ENCODE measurements around the gene SYN1.

The SYN1 gene

DNA sequence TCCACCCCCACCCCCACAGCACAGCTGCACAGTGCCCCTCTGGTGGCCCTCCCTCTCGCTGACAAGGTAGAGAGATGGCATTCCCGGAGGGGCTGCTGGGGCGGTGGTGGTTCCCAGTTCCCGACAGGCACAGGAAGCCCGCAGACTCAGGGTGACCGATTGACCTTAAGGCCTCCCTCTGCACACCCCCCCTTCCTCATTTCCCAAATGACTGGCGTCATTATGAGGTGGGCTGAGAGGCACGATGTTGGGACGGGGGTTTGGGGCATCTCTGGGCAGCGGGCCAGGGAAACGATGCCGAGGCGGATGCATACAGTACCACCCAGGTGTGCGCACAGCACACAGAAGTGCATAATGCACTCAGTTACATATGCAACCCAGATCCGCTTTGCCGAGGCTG, 41.0 kb downstream of the SYN1 start:
- Histone ChIP-seq H3K36me3 (ENCODE audit: insufficient read depth, low read length) (no peaks in the 10 kb centered on the region), H3K4me3 (ENCODE audit: low read depth in 1 of 2, low read length in 2 of 2) (no peak overlapping the region), H3K4me2 (ENCODE audit: insufficient read depth, low read length) (no peak overlapping the region), H3K27ac (ENCODE audit: low read length) (no peak overlapping the region), H4K20me1 (ENCODE audit: insufficient read depth, low read length) (no peaks in the 10 kb centered on the region), H3K4me1 (ENCODE audit: insufficient read depth, low read length) (peaks cover 25% of the 10 kb centered on the region), H3K79me2 (ENCODE audit: insufficient read depth, low read length) (no peaks in the 10 kb centered on the region), H3K27me3 (ENCODE audit: insufficient read depth, low read length, poor library complexity) (no peaks in the 10 kb centered on the region), H3K9me3 (ENCODE audit: insufficient read depth, low read length, severe bottlenecking) (no peaks in the 10 kb centered on the region), H2AFZ (ENCODE audit: low read depth, low read length) (no peak overlapping the region), H3K9ac (ENCODE audit: low read depth, low read length) (no peak overlapping the region)
- TF ChIP-seq EZH2 (IDR thresholded peaks at IDR 0.05; ENCODE audit: borderline replicate concordance, low read depth, low read length, severe bottlenecking): no peak
- TF ChIP-seq, protein P1, sequence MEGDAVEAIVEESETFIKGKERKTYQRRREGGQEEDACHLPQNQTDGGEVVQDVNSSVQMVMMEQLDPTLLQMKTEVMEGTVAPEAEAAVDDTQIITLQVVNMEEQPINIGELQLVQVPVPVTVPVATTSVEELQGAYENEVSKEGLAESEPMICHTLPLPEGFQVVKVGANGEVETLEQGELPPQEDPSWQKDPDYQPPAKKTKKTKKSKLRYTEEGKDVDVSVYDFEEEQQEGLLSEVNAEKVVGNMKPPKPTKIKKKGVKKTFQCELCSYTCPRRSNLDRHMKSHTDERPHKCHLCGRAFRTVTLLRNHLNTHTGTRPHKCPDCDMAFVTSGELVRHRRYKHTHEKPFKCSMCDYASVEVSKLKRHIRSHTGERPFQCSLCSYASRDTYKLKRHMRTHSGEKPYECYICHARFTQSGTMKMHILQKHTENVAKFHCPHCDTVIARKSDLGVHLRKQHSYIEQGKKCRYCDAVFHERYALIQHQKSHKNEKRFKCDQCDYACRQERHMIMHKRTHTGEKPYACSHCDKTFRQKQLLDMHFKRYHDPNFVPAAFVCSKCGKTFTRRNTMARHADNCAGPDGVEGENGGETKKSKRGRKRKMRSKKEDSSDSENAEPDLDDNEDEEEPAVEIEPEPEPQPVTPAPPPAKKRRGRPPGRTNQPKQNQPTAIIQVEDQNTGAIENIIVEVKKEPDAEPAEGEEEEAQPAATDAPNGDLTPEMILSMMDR (IDR thresholded peaks at IDR 0.05; ENCODE audit: borderline replicate concordance, extremely low read depth, low read length, poor library complexity, severe bottlenecking): no peak
- no peak for ATAC-seq (ENCODE audit: insufficient read depth, low read depth)
- DNase-seq: no peak

DNA sequence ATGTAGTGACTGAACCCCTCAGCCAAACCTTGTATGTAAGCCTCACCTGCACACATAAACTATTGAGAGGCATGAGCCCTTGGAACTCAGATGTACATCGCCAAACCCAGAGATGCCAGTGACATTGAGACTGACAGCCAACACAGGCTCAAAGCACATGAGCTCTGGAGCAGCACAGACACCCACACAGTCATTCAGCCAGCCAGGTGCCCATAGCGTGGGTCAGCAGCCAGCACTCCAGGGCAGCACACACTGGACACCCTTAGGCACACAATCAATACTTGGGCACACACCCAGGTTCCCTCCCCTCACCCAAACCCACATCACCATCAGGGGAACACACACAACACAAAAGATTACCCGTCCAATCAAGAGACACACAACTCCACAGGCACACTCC, 41.8 kb downstream of the SYN1 start:
- ATAC-seq (ENCODE audit: insufficient read depth, low read depth) (no peak), DNase-seq (no peak)
- Histone ChIP-seq H3K4me1 (ENCODE audit: insufficient read depth, low read length) (peaks cover 17% of the 10 kb centered on the region), H3K27me3 (ENCODE audit: insufficient read depth, low read length, poor library complexity) (no peaks in the 10 kb centered on the region), H3K4me3 (ENCODE audit: low read depth in 1 of 2, low read length in 2 of 2) (no peak overlapping the region), H3K4me2 (ENCODE audit: insufficient read depth, low read length) (no peak overlapping the region), H3K9me3 (ENCODE audit: insufficient read depth, low read length, severe bottlenecking) (no peaks in the 10 kb centered on the region), H3K9ac (ENCODE audit: low read depth, low read length) (no peak overlapping the region), H4K20me1 (ENCODE audit: insufficient read depth, low read length) (no peaks in the 10 kb centered on the region), H2AFZ (ENCODE audit: low read depth, low read length) (no peak overlapping the region), H3K27ac (ENCODE audit: low read length) (no peak overlapping the region), H3K36me3 (ENCODE audit: insufficient read depth, low read length) (no peaks in the 10 kb centered on the region), H3K79me2 (ENCODE audit: insufficient read depth, low read length) (no peaks in the 10 kb centered on the region)
- no peak for TF ChIP-seq EZH2 (IDR thresholded peaks at IDR 0.05; ENCODE audit: borderline replicate concordance, low read depth, low read length, severe bottlenecking)
- TF ChIP-seq, protein P1 (IDR thresholded peaks at IDR 0.05; ENCODE audit: borderline replicate concordance, extremely low read depth, low read length, poor library complexity, severe bottlenecking): no peak

DNA sequence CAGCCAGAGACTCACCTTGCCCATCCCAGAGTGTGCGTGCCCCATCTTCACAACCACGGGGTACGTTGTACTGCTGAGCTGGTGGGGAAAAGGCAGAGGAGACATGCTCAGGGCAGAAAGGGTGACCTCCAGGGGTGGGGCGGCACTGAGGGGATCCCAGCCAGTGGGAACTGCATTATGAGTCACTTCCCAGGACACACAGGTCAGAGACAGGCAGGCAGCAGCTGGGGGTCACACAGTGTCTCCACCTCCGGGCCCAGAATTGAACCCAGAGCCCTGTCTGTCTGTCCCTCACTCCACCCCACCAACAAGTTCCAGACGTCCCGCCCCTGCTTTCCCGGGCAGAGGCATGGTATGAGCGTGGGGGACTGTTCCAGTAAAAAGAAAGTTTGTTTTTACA, 42.2 kb downstream of the SYN1 start:
- H3K4me1 ChIP-seq (ENCODE audit: insufficient read depth, low read length): peaks cover 13% of the 10 kb centered on the region
- H4K20me1 ChIP-seq (ENCODE audit: insufficient read depth, low read length): no peaks in the 10 kb centered on the region
- H3K4me3 ChIP-seq (ENCODE audit: low read depth in 1 of 2, low read length in 2 of 2): no peak overlapping the region
- H3K27me3 ChIP-seq (ENCODE audit: insufficient read depth, low read length, poor library complexity): no peaks in the 10 kb centered on the region
- no peak overlapping the region for H2AFZ ChIP-seq (ENCODE audit: low read depth, low read length)
- H3K27ac ChIP-seq (ENCODE audit: low read length): no peak overlapping the region
- H3K9me3 ChIP-seq (ENCODE audit: insufficient read depth, low read length, severe bottlenecking): no peaks in the 10 kb centered on the region
- no peaks in the 10 kb centered on the region for H3K79me2 ChIP-seq (ENCODE audit: insufficient read depth, low read length)
- no peak overlapping the region for H3K9ac ChIP-seq (ENCODE audit: low read depth, low read length)
- H3K4me2 ChIP-seq (ENCODE audit: insufficient read depth, low read length): no peak overlapping the region
- ATAC-seq (ENCODE audit: insufficient read depth, low read depth) (no peak), DNase-seq (no peak)
- H3K36me3 ChIP-seq (ENCODE audit: insufficient read depth, low read length): no peaks in the 10 kb centered on the region
- no peak for TF ChIP-seq EZH2 (IDR thresholded peaks at IDR 0.05; ENCODE audit: borderline replicate concordance, low read depth, low read length, severe bottlenecking)
- TF ChIP-seq, protein P1 (IDR thresholded peaks at IDR 0.05; ENCODE audit: borderline replicate concordance, extremely low read depth, low read length, poor library complexity, severe bottlenecking): no peak

All from DND-41 (cell line).